ENCODE data around the gene FDXR.

DNA sequence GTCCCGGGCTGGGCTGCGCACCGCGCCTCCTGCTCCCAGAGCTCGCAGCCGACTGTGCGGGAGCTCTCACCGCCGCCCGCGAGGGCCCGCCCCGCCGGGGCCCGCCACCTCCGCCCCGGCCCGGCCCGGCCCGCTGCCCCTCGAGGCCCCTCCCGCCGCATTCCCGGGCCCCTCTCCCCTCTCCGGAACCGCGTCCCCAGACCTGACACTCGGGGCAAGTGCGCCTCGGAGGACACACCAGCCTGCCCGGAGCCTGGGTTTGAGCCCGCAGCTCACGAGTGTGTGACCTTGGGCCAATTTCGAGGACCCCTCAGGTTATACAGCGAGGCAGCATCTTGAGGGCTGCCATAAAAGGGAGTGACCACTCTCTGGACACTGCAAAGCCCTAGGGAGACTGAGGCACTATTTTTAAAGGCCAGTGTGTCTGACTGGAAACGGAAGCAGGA, 11.1 kb downstream of the FDXR start:
- TF ChIP-seq FOXA1 (IDR thresholded peaks at IDR 0.05) (no peak), YY1 (IDR thresholded peaks at IDR 0.05) (no peak), JUND (IDR thresholded peaks at IDR 0.05) (no peak)
- TF ChIP-seq, protein P1, sequence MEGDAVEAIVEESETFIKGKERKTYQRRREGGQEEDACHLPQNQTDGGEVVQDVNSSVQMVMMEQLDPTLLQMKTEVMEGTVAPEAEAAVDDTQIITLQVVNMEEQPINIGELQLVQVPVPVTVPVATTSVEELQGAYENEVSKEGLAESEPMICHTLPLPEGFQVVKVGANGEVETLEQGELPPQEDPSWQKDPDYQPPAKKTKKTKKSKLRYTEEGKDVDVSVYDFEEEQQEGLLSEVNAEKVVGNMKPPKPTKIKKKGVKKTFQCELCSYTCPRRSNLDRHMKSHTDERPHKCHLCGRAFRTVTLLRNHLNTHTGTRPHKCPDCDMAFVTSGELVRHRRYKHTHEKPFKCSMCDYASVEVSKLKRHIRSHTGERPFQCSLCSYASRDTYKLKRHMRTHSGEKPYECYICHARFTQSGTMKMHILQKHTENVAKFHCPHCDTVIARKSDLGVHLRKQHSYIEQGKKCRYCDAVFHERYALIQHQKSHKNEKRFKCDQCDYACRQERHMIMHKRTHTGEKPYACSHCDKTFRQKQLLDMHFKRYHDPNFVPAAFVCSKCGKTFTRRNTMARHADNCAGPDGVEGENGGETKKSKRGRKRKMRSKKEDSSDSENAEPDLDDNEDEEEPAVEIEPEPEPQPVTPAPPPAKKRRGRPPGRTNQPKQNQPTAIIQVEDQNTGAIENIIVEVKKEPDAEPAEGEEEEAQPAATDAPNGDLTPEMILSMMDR (IDR thresholded peaks at IDR 0.05; ENCODE audit: low read depth, low read length, missing input control) = no peak

All from liver (tissue), 3 donors.